Omental fat pad (tissue), 4 donors: ENCODE results near the gene DSCAML1. TPM values are rescaled to one million over a fixed set of nuclear protein-coding genes. Genes with fewer than 3 reads are reported as not detected.

Source experiments
- ATAC-seq: fragments of 150-250 bp; one replicate; pipeline ENCODE4 v1.9.1; 2016; ENCODE audit warnings: mild to moderate bottlenecking, moderate library complexity; ENCODE audit not compliant: low FRiP score
- DNase-seq: peaks from one replicate; pipeline ENCODE4 v3.0.0-alpha.2; 2019; ENCODE audit warnings: low spot score
- total RNA-seq, 4 donors: library from RNA; depleted of rRNA; stranded (reverse); fragments of >200 nt; gene quantifications; one replicate each; pipeline ENCODE4 v1.1.0, GENCODE V29; 2016
- TF ChIP-seq, protein P1 (sequence below), 3 donors: fragments of 450-650 bp; IDR thresholded peaks; one replicate each; pipeline ENCODE4 v1.5.1; 2016 to 2017; ENCODE audit warnings: antibody characterized with exemption in 3 of 3, mild to moderate bottlenecking in 3 of 3, moderate library complexity in 2 of 3

The DSCAML1 gene
- total RNA-seq, 4 donors from 2014 or later, result 0.95 to 10.9 (median 3.9) TPM

DNA sequence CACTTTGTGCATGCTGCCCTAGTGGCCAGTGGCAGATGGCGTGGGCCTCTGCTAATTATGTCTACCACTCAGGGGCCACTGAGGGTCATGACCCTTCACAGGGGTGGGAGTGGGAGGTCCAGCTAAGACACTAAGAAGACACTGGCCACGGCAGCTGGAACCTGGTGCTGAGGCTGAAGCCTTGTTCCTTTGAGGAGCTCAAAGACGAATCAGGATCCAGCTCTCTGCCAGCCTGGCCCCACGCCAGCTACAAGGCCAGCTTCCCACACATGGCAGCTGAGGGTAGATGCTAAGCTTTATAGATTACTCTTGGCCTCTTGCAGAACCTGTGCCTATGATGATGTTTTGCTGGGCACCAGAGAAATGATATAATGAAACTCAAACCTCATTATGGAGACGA, 226.3 kb downstream of the DSCAML1 start:
- TF ChIP-seq, protein P1, sequence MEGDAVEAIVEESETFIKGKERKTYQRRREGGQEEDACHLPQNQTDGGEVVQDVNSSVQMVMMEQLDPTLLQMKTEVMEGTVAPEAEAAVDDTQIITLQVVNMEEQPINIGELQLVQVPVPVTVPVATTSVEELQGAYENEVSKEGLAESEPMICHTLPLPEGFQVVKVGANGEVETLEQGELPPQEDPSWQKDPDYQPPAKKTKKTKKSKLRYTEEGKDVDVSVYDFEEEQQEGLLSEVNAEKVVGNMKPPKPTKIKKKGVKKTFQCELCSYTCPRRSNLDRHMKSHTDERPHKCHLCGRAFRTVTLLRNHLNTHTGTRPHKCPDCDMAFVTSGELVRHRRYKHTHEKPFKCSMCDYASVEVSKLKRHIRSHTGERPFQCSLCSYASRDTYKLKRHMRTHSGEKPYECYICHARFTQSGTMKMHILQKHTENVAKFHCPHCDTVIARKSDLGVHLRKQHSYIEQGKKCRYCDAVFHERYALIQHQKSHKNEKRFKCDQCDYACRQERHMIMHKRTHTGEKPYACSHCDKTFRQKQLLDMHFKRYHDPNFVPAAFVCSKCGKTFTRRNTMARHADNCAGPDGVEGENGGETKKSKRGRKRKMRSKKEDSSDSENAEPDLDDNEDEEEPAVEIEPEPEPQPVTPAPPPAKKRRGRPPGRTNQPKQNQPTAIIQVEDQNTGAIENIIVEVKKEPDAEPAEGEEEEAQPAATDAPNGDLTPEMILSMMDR (IDR thresholded peaks at IDR 0.05), result no peak
- DNase-seq (no peak), ATAC-seq (no peak)

DNA sequence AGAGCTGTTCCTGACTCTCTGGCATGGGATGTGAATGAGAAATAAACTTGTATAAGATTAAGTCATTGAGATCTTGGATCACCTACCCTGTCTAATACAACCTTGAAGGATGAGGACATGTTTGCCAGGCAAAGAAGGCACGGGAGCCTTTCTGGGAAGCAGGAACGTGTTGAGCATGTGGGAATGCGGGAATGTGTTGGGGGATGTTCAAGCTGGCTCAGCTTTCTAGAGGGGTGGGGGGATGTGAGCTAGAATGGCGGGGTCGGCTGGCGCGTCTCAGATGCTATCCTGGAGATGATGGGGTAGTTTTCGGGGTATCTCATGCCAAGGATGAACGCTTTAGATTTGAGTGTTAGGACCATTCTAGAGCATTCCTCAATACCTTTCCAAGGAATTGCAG, 227.1 kb downstream of the DSCAML1 start:
- TF ChIP-seq, protein P1 (IDR thresholded peaks at IDR 0.05), result no peak
- no peak for DNase-seq
- ATAC-seq, result no peak

DNA sequence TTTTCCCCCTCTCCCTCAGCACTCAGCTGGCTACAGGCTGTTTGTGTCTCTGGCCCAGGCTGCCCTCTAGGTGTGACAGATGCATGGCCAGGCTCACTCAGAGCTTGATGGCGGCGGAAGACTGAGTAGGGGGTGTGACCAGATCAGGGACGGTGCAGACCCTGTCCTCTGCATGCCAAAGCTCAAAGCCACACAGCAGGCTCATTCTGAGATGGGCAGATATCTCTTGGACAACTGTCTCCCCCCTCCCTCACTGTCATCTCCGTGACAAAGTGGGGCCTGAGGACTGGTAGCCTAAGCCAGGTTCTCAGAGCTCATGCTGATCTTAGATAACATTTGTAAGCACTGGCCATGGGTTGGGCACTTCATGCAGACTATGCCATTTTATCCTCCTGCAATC, 231.3 kb downstream of the DSCAML1 start:
- no peak for DNase-seq
- TF ChIP-seq, protein P1 (IDR thresholded peaks at IDR 0.05), result no peak

DNA sequence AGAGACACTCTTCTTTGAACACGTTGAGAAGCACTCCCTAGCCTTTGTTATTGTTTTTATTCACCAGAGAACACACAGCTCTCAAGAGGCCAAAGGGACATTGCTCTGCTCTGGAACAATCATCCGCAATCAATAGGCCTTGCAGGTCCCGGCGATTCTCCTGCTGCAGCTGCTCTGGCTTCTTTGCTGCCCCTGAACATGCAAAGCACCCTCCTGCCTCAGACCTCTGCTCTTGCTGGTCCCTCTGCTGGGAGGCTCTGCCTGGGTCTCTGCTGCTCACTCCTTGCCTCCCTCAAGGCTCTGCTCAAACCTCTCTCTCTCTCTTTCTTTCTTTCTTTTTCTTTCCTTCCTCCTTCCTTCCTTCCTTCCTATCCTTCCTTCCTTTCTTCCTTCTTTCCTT, 232.7 kb downstream of the DSCAML1 start:
- DNase-seq, result no peak
- TF ChIP-seq, protein P1 (IDR thresholded peaks at IDR 0.05), result no peak
- no peak for ATAC-seq

More for the DNA sequence above, 231.3 kb downstream of the DSCAML1 start:
- ATAC-seq, result no peak

DNA sequence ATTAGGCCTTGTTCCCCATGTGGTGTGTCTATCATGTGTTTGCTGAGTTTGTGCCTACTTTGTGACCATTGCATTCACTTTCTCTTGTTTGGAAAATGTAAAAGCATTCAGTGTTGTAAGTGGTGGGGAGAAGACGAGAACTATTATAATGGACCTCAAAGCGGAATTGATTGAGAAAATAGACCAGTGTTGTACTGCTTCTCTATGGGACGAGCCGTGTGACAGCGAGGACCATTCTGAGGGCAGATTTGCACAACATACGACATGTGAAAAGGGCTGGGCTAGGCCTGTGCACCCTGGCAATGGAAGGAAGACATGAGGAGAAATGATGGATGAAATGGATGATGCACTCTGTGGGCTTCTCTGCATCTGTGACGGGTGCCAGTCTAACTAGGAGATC, 233.5 kb downstream of the DSCAML1 start:
- ATAC-seq, result no peak
- DNase-seq, result no peak
- TF ChIP-seq, protein P1 (IDR thresholded peaks at IDR 0.05), result no peak

DNA sequence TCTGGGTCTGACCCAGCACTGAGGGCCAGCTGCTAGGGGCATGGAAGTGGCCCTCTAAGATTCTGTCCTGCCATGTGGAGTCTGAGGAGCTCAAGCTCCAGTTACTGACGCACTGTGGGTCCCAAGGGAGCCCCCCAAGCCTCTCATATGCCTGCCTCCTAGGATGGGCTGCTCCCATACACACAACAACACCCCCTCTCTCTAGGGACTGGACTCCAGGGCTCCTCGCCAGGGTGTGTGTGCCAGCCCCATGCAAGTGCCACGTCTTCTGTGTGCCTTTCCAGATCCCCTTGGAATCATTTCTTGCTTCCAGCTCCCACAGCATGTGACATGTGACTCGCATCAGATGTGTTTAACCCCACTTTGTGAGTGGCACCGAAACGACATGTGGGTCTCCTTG, 234.9 kb downstream of the DSCAML1 start:
- TF ChIP-seq, protein P1 (IDR thresholded peaks at IDR 0.05), result no peak
- DNase-seq, result no peak
- ATAC-seq, result no peak

DNA sequence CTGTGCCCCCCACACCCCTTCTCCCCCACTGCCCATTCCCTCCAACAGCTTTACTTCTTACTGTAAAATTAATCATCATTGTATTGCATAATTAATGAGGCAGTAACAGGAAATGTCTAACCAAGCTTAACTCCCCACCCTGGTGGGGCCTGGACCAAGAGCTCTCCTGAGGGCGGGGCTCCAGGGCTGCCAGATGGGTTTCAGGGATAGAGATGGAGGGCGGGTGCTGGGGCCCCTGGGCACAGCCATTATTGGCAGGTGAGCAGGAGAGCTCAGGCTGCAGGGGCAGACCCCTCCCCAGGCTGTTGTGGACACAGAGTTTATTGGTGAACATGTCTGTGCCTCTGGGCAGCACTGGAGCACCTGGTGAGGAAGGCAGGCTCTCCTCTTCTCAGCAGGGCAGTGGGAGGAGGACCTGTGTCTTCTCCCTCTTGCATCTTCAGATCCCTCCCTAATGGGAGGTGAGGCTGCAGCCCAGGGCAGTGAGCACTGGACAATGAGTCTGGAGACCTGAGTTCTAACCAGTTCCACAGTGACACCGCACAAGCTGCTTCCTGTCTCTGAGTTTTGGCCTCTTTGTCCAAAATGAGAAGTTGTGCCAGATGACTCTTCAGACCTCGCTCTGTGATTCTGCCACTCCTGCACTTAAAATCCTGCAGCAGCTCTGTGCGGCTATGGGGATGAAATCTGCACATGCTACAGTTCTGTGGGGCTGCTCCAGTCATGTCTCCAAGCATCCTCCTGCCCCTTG, 236.1 kb downstream of the DSCAML1 start:
- DNase-seq (no peak), ATAC-seq (peak; percentile 38)
- TF ChIP-seq, protein P1 (IDR thresholded peaks at IDR 0.05), result no peak
